NCI-H510A (cell line): ENCODE measurements around the gene ADARB1.

Source experiments
- DNase-seq: peaks from one replicate; lab custom pipeline; 2025; lab: John Stamatoyannopoulos, UW

ADARB1 gene

GRCh38 chr21:45039317-45040156, 34.8 kb upstream of the ADARB1 start:
- DNase-seq: no peak

- DNase-seq: no peak
Measured at GRCh38 chr21:45040157-45040711, 34.1 kb upstream of the ADARB1 start.

GRCh38 chr21:45040739-45041138, 33.6 kb upstream of the ADARB1 start:
- no peak for DNase-seq

GRCh38 chr21:45041351-45041805, 33.0 kb upstream of the ADARB1 start:
- no peak for DNase-seq

GRCh38 chr21:45041984-45042663, 32.3 kb upstream of the ADARB1 start:
- no peak for DNase-seq

- DNase-seq: no peak
Measured at GRCh38 chr21:45042664-45043161, 31.7 kb upstream of the ADARB1 start.

GRCh38 chr21:45043541-45044020, 30.8 kb upstream of the ADARB1 start:
- no peak for DNase-seq

GRCh38 chr21:45045481-45045880, 28.9 kb upstream of the ADARB1 start:
- no peak for DNase-seq

- no peak for DNase-seq
Measured at GRCh38 chr21:45047257-45047656, 27.1 kb upstream of the ADARB1 start.

- no peak for DNase-seq
Measured at GRCh38 chr21:45048026-45048698, 26.2 kb upstream of the ADARB1 start.

GRCh38 chr21:45048968-45049367, 25.4 kb upstream of the ADARB1 start:
- no peak for DNase-seq

GRCh38 chr21:45049714-45050344, 24.6 kb upstream of the ADARB1 start:
- no peak for DNase-seq

GRCh38 chr21:45050345-45050796, 24.0 kb upstream of the ADARB1 start:
- DNase-seq: no peak

- no peak for DNase-seq
Measured at GRCh38 chr21:45050797-45051489, 23.4 kb upstream of the ADARB1 start.

GRCh38 chr21:45051580-45052434, 22.6 kb upstream of the ADARB1 start:
- no peak for DNase-seq

GRCh38 chr21:45052960-45053359, 21.4 kb upstream of the ADARB1 start:
- DNase-seq: no peak

- no peak for DNase-seq
Measured at GRCh38 chr21:45053561-45054226, 20.7 kb upstream of the ADARB1 start.

- DNase-seq: no peak
Measured at GRCh38 chr21:45054227-45054926, 20.0 kb upstream of the ADARB1 start.
